ENCODE data around the gene EXOG.

The EXOG gene

DNA sequence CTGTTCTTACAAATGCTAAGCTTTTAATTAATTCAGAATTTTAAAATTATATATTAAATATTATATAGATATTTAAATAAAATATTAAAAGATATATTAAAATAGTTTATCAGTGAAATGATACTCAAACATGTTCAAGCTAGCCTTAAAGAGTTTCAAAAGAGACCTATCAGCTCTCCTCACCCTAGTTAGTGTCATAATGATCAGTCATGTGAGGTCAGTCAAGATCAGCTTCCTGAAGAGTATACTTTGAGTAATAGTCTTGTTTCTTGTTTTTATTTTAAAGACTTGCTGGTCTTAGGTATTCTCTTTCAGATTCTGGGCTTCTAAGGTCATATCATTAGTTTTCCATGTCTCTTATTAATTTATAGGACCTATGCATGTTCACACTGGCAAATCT lies 14.5 kb downstream of the EXOG start:
- no peak for DNase-seq (ENCODE audit: low spot score)

DNA sequence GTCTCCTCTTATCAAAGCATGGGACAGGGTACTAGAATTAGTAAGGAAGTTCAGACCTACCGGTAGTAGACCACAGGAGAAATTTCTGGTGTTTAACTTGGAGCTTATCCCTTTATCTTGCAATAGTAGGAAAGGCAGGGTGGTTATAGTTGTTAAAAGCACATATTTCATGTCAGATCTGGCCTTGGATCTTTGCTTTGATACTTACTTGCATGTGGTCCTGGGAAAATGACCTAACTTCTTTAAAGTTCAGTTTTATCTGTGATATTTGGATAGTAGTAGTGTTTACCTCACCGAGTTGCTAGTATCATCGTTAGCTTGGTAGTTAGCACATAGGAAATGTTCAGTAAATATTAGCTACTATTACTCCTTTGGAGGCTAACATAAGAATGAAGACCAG lies 15.4 kb downstream of the EXOG start:
- DNase-seq (ENCODE audit: low spot score) = no peak

DNA sequence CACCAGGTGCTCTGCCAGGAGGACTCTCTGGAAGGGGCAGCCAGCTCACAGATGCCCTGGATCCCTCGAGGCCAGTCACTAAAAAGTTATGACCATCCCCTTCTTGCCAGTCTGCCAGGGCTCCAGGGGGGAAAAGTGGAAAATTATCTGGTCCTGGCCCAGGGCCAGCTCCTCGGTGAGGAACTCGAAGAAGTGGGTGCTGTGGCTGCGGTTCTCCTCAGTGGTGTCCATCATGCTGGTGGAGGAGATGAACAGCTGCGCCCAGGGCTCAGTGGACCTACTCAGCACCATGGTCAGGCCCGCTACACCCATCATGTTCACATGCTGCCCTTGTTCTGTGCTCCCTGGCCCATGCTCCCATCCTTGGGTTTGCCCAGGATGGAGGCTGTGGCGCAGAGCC lies 19.2 kb downstream of the EXOG start:
- DNase-seq (ENCODE audit: low spot score) = no peak

DNA sequence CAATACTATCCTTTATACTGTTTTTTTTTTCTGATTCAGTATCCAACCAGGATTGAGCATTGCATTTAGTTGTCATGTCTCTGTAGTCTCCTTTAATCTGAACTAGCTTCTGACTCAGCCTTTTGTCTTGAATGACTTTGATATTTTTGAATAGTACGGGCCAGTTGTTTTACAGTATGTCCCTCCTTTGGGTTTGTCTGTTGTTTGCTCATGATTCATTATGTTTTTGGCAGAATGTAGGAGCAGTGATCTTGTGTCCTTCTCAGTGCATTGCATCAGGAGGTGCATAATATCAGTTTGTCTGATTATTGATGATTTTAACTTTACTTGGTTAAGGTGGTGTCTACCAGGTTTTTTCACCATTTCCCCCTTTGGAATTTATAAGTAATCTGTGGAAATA lies 20.5 kb downstream of the EXOG start:
- no peak for DNase-seq (ENCODE audit: low spot score)

DNA sequence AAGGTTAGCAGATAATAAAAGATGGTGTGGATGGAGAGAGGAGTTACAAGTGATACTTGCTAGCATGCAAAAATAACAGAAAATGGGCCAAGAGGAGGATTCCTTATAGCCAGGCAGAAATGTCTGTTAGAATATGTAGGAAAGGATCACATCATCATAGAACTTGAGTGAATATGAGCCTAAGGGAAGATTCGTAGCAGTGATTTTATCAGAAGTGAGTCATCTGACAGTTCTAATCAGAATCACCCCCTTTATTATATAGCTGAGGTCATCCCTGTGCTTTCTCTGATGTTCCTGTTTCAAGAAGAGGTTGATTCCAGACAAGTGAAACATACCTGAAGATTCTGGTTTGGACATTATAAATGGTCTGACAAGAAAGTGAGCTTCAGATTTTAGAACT lies 22.9 kb downstream of the EXOG start:
- DNase-seq (ENCODE audit: low spot score) = no peak

DNA sequence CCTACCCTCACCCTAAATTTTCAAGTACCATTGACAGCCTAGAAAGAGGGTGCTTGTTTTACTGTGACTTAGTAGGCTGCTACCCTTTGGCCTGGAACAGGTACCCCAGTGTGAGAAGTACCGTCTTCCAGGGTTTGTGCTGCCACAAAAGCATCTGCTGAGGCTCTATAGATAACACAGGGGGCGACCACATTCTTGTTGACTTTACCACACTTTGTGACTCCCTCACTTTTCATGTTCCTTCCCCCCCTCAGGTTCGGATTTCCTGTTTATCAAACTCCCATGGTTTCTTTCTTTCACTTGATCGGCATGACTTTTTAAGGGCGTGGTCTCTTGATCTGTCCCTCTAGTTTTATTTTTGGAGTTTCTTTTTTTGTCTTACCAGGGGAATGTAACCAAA lies 23.5 kb downstream of the EXOG start:
- no peak for DNase-seq (ENCODE audit: low spot score)

DNA sequence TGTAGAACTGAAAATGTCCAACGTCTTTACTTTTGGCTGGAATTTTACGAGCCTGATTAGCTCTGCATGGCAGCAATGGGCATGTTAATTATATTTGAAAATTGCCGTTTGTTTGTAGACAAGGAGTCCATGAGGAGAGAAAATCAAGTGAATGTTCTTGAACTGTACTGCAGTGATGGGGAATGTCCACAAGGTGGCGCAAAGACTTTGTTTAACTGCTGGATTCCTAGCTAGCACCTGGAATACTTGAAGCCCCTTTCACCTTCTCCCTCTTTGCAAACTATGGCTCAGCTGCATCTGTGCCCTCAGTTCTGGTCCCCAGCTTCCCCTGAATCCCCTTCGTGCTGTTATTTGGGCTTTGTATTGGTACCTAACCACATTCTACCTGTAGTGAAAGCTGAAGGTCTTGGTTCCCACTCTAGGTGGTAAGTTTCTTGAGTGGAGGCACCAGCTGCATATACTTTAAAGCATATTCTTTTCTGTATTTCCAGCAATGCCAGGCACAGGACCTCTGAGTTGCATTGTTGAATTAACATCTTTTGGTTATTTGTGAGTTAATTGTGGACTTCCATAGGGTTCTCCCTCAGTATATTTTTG lies 25.3 kb downstream of the EXOG start:
- peak; percentile 70 for DNase-seq (ENCODE audit: low spot score)

DNA sequence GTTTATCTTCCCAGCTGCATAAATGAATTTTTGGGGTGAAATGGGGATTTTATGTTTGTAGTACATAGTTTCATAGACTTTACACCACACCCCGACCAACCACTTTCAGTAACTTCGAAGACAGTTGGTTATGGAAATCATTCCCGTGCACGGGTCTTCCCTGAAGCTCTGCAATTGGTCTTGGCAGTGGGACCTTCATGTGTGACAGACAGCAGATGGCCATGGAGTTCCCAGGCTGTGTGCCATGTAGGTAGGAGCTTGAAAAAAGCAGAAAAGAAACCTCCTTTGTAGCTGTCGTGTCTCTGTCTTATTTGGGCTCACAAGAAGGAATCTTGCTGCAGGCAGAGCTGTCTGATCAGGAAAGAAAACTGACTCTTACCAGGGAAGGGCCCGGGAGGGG lies 25.9 kb downstream of the EXOG start:
- no peak for DNase-seq (ENCODE audit: low spot score)

DNA sequence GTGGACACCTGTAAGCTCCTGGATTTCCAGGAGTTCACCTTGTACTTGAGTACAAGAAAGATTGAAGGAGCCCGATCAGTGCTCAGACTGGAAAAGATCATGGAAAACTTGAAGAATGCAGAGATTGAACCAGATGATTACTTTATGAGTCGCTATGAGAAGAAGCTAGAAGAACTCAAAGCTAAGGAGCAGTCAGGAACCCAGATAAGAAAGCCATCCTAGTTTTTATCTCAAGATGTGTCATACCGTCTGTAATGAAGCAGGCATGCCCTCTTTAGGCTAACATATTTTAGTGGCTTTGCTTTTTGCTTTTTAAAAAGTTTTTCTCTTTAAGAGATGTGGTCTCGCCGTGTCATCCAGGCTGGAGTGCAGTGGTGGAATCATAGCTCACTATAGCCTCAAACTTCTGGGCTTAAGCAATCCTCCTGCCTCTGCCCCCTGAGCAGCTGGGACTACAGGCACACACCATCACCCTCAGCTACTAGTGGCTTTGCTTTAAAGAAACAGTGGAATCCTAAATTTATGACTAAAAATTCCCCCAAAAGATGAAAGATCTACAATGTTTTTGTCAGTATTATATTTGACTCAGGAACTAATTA lies 28.1 kb downstream of the EXOG start:
- DNase-seq (ENCODE audit: low spot score) = no peak

DNA sequence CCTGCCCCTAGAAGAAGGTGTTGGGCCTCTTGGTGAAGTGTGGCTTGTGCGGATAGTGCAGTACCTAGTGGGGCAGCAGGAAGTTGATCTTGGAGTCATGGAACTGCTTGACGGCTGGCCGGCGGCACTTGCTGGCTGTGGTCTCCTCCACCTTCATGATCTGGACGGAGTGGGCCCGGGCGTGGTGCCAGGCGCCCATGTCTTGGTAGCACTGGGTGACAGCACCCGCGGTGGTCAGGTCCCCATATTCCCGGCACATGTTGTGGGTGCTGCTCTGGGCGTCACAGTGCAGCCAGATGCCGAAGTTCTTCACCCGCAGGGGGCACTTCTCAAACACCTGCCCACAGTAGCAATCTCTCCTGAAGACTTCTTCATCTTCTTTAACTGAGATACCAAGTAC lies 30.7 kb downstream of the EXOG start:
- DNase-seq (ENCODE audit: low spot score) = no peak

DNA sequence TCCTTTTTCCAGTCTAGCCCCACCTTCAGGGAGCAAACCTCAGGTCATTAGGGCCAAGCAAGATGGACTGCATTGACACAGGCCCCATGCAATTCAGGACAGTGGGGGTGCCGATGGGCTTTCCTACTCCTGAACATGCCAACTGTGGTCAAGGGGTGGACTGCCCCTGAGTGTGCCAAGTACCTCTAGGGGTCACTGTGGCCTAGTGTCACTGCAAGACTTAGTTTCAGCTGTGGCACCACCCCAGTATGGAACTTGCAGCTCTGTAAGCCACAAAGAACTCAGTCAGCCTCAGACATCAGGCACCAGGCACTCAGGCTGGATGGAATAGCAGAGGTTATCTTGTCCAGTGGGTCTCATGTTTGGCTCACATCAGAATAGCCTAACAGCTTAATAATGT lies 32.3 kb downstream of the EXOG start:
- peak; percentile 59 for DNase-seq (ENCODE audit: low spot score)

DNA sequence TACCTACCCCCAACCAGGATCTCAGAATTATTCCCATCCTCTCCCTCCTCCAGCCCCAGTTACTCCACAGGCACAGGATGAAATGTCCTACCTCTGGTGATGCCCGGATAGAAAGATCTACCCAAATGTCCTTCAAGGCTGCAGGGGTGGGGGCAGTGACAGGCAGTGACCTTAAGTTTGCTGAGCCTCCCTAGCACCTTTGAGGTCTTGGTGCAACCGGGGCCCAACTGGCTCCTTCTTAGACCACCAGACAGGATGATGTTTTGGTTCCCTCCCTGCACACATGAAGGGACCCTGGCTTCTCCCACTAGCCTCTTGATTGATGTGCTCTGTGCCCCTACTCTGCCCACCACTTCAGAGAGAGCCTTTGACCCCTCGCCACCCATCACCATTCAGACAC lies 36.4 kb downstream of the EXOG start:
- no peak for DNase-seq (ENCODE audit: low spot score)

DNA sequence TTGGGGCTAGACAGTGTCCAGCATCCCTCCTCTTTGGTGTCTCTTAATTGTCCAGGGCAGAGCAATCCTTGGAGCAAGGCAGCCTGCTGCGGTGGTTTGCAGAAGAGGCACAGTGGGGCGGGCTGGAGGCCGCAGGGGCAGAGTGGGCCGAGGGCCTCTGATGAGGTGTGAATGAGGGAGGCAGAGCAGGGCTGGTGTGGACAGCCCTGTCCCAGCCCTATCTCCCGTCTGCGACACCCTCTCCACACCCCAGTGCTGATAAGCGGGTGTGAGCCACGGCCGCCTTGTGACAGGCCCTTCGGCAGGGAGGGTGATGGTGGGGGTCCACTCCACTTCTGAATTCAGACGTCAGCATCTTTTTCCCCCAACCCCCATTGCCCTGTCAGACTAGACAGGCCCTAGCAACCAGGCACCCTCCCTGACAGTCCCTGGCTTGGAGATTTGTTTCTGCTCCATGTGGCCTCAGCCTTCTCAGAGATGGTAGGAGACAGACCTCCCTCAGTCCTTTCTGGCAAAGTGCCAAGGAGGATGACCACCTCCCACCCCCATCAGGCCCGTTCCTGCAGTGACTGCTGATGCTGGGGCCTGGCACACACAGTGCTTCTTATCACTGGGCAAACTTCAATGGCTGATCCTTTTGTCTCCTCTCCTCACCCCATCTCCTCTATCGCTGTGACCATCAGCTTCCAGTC lies 37.3 kb downstream of the EXOG start:
- DNase-seq (ENCODE audit: low spot score) = no peak

DNA sequence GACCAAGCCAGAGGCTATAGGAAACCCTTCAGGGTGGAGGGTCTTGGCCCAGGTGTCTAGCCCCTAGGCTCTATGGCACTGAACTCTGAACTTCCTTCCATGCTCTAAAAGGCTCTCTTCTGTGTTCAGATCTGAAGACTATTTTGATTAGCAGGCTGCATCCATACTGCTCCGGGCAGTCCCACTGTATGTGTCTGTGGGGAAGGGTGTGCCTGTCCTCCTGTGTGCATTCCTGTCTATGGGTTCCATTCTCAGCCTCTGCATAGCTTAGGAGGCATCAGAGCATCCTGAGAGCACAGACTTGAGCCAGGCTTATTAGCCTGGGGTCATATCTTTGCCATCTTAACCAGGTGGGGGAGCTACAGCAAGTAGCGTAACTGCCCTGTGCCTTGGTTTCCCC lies 38.0 kb downstream of the EXOG start:
- no peak for DNase-seq (ENCODE audit: low spot score)

DNA sequence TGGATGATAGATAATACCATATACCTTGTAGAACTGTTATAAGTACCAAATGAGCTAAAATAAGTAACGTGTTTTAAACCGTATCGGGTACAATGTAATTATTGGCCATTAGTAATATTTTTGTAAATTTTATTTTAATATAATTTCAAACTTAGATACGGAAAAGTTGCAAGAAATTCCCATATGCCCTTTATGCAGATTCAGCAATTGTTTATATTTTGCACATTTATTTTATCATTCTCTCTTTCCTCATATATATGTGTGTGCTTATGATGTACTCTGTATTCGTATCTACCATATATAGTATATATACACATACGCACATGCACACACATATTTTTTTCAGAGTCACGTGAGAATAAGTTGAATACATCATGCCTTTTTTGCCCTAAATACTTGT lies 38.5 kb downstream of the EXOG start:
- DNase-seq (ENCODE audit: low spot score) = no peak

DNA sequence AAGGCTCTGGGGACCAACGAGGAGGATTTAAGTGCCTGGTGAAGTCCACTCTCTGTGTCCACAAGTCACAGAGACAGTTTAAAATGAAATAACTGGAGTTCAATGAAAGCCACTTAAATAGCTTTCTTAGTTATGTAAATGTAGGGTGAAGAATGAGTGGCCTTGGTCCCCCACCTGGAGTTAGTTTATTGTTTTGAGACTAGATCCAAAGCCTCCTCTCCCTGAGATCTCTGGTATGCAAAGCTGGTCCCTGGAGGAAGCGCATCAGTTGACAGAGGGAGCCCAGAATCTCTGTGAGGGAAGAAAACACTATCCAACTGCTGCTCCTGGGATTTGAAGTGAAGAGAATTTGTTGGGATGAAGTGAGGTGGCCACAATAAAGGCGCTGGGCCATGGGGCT lies 40.5 kb downstream of the EXOG start:
- DNase-seq (ENCODE audit: low spot score) = no peak

DNA sequence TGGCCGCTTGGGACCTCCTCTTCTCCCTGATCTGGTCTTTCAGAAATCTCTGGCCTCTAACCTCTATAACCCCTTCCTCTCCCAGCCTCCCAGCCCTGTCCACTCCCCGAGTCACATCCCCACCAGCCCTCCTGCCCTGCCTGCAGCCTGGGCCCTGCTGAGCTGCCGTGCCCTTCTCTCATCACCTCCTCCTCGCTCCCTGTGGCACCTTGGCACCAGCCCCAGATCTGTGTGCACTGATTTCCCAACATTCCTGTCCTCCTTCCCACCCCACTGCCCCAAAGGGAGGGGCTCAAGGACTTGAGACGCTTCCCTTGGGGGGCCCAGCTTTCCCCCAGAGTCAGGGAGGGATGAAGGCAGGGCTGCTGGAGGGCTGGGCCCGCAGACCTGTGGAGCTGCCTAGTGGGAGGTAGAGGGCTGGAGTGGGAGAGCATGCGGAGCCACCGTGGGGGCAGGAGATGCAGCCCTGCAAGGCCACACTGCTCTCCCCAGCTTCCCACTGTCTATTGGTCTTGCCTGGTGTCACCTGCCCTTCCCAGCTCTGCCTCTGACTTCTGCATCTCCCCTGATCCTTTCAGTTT lies 42.7 kb downstream of the EXOG start:
- no peak for DNase-seq (ENCODE audit: low spot score)

DNA sequence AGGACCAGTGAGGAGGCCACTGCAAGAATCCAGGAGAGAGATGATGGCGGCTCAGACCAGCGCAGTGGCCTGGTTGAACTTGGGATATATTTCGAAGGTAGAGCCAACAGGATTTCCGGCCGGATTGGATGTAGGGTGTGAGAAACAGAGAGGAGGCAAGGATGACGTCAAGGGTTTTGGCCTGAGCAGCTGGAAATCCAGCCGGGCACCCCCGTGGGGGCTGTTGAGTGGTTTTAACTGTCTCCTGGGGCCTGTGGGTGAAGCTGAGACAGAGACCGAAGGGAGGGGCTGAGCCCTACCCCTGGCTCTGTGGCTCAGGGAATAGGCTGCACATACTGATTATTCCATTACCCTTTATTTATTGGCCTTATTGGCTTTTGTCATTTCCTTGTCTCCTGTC lies 45.7 kb downstream of the EXOG start:
- no peak for DNase-seq (ENCODE audit: low spot score)

DNA sequence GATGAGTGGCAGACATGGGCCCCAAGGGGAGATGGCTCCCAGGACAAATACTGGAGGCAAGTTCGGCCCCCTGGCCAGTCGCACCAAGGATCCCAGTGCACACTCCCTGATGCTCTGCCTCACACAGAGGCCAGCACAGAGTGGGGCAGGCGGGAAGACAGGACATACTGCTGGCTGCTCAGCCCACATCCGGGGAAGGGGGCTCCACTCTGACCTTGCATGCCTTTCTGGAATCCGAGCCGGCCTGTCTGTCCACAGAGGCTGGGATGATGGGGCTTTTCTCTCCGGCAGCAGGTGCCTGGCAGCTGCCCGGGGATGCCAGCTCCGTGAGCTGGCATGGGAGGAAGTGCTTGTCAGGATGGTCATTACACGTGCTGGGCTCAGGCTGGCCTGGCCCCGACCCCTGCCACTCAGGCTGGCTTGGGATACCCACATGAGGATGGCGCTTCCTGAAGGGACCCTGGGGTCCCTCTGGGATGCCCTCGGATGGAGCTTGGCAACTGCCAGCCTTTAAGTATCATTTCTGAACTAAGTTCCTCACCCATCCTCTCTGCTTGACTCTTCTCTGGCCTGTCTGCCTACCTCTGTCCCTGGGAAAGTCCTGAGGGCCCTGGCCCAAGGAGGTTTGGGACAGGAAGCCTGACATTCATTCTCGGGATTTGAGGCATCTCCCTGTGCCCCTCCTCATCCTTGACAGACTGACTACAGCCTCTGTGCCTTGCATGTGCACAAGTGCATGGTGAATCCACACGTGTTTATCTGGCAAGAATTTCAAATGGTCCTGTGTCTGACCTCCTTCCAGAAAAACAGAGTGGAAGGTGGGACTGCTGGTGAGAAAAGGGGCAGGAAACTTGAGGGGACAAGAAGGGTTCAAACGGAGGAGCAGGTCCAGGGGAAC lies 46.5 kb downstream of the EXOG start:
- peak; percentile 16 for DNase-seq (ENCODE audit: low spot score)

DNA sequence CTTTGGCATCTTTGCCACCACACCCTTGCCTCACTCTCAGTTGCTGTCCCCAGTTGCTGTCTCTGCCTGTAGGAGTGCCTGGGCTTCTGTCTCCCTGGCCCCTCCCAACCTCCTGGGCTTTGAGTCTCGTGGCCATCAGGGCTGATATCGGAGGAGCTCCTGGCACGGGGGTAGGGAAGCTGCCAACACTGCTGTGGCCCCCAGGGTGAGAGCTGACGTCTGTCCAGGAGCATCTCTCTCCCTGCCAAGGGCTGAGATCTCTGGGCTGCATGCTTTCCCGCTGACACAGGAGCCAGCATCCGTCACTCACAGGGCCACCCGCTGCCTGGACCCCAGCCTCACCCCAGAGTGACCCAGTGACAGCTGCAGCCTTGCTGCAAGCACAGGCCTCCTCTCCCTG lies 47.4 kb downstream of the EXOG start:
- no peak for DNase-seq (ENCODE audit: low spot score)

DNA sequence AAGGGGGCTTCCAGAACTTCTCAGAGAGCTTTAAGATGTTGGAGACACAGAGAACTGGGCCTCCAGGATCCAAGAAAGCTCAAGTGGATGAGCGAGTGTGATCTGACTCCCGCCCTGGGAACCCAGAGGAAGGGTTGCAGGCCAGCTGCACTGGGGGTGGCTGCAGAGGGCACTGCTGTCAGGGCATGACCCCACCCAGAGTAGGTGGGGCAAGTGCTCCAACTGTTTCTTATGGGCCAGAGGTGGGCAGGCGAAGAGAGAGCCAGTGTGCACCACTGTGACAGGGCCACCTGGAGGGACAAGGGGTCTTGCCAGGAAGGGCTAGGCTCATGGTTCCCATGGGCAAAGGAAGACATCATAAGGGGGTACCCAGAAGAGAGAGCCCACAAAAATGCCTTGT lies 48.8 kb downstream of the EXOG start:
- DNase-seq (ENCODE audit: low spot score) = no peak

DNA sequence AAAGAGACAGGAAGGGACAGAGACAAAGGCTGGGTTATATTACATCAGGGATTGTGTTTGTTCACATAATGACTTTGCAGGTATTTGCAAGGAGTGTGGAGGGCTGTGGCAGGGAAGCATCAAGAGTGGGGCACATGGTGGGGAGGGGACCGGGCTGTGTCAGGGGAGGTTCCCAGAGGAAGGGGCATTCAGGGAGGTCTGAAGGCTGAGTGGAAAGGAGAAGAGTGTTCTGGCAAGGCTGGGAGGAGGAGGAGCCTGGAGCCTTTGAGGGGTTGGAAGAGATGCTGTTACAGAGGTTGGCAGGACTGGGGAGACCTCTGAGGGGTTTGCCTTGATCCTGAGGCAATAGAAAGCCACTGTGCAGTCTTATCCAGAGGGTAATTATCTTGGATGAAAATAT lies 49.4 kb downstream of the EXOG start:
- no peak for DNase-seq (ENCODE audit: low spot score)

DNA sequence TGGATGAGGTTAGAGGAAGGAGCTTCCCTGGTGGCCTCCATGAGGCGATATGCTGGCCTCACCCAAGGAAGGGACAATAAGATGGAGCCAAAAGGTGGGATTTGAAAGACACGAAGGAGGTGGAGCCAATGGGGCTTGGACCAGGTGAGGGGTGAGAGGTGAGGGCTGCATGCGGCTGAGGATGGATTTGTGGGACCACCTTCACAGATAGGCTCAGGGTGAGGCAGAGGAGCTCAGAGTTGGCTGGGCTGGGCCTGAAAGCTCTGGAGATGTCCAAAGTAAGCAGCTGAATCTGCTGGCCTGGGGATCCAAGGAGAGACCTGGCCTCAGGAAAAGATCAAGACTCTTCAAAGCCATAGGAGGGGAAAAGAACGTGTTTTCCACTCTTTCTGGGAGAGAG lies 49.8 kb downstream of the EXOG start:
- DNase-seq (ENCODE audit: low spot score) = no peak

All from SW480 (cell line).